Right lobe of liver (tissue), 4 donors: ENCODE results near the gene AMACR.

Source experiments
- POLR2A ChIP-seq: fragments of 450-650 bp; IDR thresholded peaks from one replicate; pipeline ENCODE4 v1.6.1; 2017; ENCODE audit warnings: antibody characterized with exemption, mild to moderate bottlenecking
- TF ChIP-seq, protein P1 (sequence below), 4 donors: fragments of 200-600 bp in 3 of 4; fragments of 450-650 bp in 1 of 4; IDR thresholded peaks; one replicate each; pipeline versions ENCODE4 v1.5.1 to v1.8.0; 2016 to 2022; ENCODE audit warnings: antibody characterized with exemption in 4 of 4, mild to moderate bottlenecking in 2 of 4
- donor health status: DM: no; HTN: no; CAD: no.
- donor health status: DM: no; HTN: no; CAD: no.
- donor health status: DM: no; HTN: yes; CAD: no.

DNA sequence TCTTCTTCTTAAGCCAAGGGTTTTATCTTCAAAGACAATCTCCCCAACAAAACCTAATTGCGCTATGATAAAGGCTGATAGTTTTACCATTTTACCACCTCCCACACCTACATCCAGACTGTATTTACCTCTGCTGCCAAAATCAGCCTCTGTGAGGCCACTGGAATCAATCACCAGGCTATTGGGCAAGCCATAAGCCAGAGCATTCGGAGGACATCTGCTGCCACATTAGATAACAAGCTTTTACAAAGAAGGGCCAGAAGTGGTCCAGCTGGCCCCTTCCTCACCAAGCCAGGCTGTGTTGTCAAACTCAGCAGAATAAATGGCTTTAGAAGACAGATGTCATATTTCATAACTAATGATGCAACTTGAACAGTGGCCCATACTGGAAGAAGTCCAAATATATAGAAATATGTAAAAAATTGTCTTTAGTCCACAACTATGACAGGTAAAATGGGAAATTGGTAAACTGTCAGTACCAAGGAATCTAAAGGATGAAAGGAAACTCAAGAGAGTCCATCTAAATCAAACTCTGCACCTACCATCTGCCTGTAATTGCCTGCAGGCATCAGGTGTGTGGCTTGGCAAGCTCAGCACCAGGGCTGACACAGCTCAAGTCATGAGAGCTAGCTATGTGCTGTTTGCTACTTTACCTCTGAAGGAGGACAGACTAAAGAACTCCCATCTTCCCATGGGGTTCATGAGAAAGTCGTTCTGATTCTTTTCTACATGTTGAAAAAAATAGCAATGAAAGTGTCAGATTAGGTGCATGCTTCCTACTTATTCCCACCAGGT, 39.4 kb downstream of the AMACR start:
- no peak for TF ChIP-seq POLR2A
- TF ChIP-seq, protein P1, sequence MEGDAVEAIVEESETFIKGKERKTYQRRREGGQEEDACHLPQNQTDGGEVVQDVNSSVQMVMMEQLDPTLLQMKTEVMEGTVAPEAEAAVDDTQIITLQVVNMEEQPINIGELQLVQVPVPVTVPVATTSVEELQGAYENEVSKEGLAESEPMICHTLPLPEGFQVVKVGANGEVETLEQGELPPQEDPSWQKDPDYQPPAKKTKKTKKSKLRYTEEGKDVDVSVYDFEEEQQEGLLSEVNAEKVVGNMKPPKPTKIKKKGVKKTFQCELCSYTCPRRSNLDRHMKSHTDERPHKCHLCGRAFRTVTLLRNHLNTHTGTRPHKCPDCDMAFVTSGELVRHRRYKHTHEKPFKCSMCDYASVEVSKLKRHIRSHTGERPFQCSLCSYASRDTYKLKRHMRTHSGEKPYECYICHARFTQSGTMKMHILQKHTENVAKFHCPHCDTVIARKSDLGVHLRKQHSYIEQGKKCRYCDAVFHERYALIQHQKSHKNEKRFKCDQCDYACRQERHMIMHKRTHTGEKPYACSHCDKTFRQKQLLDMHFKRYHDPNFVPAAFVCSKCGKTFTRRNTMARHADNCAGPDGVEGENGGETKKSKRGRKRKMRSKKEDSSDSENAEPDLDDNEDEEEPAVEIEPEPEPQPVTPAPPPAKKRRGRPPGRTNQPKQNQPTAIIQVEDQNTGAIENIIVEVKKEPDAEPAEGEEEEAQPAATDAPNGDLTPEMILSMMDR (IDR thresholded peaks at IDR 0.05): no peak
